HG02840 (cell line): Measurements from ENCODE around the gene FLT3.
"Not testable (repeated sequence)": the region's sequence is repeated elsewhere in the genome, so short reads cannot be mapped to it uniquely, and the experiment has no call there.

Source experiments
- ATAC-seq: cut with Tn5 transposase; IDR thresholded peaks from one replicate; pipeline ENCODE4 v1.9.1; 2021; ENCODE audit warnings: mild to moderate bottlenecking, moderate library complexity, moderate number of reproducible peaks; ENCODE audit not compliant: unreplicated experiment, low FRiP score

Gene FLT3

DNA sequence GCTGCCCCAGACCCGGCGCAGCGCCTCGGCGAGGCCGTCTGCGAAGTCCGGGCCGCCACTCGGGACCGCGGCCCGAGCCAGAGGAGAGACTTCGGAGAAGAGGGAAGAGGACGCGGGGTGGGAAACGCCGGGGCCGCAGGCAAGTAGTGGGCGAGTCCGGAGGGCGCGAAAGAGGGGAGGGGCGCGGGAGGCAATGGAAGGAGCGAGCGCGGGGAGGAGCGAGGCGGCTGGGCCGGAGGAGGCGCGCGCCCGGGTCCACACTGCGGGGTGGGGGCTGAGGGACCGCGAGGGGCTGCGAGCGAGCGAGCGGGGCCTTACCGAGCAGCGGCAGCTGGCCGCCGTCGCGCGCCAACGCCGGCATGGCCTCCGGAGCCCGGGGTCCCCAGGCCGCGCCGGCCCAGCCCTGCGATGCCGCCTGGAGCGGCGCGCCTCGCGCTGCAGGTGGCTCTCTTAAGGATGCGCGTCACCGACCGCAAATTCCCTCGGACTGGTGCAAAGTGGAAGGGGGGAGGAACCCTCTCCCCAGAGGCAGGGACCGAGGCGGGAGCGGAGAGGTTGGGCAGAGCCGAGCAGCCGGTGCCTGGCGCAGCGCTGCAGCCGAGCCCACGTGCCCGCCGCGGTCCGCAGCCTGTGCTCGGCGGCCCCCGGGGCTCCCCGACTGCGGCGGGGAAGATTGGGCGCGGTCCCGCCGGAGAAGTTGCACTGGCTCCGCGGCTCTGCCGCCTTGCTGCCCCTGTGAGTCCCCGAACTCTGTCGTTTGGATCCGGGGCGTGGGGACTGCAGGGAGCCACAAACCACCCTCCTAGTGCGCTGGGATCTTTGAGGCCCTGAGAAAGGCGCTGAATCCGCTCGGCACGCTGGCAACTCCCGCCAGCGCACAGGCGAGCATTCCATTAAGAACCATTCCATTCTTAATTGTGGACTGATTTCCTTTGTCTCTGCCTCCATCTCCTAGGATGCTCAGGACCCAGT, at the start of gene FLT3:
FLT3 (minus strand) TSS at position 427 of the 972 bp plus-strand sequence; CDS start at position 361, 66 bp downstream.
- ATAC-seq, result no peak

DNA sequence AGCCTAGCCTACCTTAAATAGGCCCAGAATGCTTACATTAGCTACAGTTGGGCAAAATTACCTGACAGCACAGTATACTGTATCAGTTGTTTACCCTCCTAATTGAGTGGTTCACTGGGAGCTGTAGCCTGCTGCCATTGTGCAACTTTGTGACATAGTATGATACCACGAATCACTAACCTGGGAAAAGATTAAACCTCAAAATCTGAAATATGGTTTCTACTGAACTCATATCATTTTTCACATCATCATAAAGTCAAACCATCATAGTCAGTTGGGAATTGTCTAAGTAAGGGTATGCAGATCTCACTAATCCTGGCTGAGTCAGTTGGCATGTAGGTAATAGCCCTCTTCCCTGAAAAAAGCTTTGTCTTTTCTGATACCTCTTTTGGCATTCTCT, 47.1 kb upstream of the FLT3 start:
- no peak for ATAC-seq

DNA sequence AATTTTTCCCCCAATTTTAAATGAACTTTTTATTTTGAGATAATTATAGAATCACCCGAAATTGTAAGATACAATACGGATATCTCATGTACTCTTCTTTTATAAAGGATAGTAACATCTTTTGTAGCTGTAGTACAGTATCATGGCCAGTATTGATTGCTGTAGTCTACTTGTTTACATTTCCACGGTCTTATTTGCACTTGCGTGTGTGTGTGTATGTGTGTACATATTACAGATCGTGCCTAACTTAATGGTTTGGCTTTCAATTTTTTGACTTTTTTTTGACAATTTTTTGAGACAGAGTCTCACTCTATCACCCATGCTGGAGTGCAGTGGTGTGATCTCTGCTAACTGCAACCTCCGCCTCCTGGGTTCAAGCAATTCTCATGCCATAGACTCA, 44.7 kb upstream of the FLT3 start:
- no peak for ATAC-seq

DNA sequence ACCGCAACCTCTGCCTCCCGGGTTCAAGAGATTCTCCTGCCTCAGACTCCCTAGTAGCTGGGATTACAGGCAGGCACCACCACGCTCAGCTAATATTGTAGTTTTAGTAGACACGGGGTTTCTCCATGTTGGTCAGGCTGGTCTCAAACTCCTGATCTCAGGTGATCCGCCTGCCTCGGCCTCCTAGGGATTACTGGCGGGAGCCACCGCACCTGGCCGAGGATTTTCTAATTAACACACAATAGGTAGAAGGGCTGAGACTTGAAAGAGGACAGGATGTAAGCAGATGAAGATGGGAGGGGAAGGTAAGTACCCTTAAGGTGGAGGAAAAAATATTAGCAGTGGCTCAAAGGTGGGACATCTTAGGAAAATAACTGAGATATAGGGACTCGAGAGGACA, 41.2 kb upstream of the FLT3 start:
- ATAC-seq, result not testable (repeated sequence)

DNA sequence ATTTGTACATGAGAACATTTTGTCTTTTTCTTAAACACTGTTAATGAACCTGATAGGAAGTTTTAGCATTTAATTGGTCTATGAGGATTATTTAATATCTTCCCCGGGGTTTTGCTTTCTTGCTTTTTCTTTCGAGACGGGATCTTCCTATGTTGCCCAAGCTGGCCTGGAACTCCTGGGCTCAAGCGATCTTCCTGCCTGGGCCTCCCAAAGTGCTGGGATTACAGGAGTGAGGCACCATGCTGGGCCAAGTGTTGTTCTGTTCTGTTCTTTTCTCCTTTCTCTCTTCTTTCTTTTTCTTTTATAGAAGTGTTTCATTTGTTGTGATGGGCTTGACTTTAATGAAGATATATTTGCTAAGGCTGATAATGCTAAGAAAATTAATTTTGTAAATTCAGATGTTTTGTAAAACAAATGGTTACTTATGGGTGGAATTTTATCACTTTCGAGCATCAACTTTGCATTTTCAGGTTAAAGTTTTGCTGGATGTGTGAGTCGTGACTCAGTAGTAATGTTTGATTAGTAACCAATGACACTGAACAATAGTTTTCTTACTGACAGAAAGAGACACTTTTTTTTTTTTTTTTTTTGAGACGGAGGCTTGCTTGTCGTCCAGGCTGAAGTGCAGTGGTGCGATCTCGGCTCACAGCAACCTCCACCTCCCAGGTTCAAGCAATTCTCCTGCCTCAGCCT, 40.2 kb upstream of the FLT3 start:
- no peak for ATAC-seq

DNA sequence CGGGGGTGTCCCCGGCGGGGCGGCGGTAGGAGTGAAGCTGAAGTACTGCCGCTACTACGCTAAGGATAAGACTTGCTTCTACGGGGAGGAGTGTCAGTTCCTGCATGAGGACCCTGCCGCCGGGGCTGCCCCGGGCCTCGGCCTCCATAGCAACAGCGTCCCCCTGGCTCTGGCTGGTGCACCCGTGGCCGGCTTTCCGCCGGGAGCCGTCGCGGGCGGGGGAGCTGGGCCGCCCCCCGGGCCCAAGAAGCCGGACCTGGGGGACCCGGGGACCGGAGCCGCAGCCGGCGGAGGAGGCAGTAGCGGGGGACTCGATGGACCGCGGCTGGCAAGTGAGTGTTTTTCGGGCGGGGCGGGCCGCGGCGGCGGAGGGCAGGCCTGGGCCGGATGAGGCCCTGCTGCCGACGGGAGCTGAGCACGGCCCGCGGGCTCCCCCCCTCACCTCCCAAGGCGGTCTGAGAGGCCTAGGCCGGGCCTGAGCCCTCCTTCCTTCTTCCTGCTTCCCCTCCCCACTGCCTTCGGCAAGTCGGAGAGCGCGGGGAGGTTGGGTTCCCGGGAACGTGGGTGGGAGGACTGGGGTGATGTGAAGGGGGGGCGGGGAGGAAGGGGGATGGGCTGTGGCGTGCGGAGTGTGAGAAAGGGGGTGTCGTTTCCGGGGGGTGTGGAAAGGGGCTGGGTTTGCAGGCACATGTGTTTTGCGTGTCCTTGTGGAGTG, 38.5 kb upstream of the FLT3 start:
- peak; percentile 39 for ATAC-seq

DNA sequence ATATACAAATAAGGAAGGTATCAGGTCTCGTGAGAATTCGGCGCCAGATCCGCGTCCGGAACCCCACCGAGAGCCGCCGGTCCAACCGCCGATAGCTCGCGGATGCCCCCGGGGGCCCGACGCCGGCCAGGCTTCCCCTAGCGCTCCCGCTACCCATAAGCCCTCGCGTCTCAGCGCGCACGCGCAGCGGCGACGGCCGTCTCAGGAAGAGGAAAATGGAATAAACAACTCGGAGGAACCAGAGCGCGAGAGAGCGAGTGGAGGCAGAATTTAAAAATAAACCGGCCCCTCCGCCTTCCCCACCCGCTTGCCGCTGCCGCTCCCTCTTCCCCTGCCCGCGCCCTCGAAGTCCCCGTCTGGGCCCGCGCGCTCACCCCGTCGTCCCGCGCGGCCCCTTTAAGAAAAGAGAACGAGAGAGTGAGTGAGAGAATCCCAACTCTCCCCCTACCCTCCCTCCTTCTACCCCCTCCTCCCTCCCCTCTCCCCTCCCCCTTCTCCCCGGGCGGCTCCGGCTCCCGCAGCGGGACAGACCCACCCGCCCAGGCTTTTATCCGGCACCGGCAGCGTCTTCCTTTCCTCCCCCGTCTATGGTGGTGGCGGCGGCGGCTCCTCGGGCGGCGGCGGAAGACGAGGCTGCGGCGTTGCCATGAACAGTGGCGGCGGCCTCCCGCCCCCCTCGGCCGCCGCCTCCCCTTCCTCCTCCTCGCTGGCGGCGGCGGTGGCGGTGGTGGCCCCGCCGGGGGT, 37.8 kb upstream of the FLT3 start, which contains the start of gene PAN3:
PAN3 (plus strand) TSS at position 534 of the 744 bp plus-strand sequence; CDS start at position 647, 113 bp downstream.
- peak; percentile 66 for ATAC-seq

DNA sequence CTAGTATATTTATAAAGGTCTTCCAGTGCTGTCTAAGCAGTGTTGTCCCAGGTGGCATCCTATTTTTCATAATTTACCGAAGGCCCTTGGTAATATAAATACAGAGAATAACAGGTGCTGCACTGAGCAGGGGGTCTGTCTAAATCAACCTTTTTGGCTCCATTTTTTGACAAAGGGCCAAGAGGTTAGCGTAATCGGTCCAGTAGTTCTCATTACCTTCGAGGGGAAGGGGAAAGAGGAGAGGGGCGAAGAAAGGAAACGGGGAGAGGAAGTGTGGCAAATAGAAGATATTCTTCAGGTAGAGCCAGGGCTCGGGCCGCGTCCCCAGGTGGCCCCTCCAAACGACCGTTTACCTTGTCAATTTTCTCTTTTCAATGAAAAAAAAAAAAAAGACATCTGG, 37.2 kb upstream of the FLT3 start:
- peak; percentile 8 for ATAC-seq

DNA sequence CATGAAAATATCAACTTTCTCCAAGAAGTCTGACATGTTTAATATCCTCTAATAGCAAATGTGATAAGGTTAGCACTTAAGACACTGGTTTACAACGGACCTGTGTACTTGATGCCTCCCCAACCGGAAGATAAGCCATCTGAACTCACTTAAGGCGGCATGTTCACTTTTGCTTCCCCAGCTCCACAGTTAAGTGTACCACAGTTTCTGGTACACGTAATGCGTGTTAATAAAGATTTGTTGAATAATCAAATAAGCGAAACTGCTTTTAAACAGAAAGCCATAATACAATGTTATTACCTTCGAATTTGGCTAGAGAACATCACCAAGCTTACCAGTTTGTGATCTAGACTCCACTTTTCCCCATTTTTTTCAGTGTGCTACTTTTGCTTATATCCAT, 36.5 kb upstream of the FLT3 start:
- no peak for ATAC-seq

DNA sequence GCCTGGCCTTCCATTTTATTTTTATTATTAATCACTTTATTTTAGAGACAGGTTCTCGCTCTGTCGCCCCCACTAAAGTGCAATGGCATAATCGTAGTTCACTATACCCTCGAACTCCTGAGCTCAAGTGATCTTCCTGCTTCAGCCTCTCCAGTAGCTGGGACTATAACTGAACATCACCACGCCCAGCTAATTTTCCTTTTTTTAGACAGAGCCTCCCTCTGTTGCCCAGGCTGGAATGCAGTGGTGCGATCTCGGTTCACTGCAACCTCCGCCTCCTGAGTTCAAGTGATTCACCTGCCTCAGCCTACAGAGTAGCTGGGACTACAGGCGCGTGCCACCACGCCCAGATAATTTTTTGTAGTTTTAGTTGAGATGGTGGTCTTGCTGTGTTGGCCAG, 31.3 kb upstream of the FLT3 start:
- no peak for ATAC-seq

DNA sequence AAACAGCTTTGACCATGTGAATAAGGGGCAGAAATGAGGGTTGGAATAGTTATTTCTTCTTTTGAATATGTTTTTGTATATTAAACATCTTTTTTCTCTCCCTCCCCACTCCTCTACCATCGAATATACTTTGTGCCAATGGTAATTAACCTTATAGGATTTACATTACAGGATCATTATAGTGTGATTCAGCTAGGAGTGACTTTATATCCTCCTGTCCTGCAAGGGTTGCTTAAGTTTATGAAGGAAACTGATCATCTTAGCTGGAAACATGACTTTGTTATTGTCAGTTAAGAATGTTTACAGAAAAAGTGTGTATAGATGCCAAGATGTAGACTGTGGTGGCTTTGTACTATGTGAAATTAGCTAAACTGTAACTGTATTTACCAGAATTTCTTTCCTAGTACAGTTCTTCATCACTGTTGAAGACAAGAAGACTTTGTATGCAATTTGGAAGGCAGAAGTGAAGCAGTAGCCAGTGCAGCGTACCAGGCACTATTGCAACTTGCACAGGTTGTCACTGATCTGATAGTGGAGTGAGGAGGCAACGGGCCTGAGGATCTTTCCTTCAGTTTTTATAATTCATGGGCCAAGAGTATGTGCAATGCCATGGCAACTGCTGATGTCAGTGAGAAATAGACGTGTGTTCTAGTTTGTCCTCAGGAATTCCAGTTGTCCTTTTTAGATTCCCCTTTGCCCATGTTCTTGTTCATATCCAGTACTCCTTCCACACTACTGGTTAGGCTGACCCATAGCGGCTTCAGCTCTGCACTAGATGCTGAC, 29.7 kb upstream of the FLT3 start:
- no peak for ATAC-seq

DNA sequence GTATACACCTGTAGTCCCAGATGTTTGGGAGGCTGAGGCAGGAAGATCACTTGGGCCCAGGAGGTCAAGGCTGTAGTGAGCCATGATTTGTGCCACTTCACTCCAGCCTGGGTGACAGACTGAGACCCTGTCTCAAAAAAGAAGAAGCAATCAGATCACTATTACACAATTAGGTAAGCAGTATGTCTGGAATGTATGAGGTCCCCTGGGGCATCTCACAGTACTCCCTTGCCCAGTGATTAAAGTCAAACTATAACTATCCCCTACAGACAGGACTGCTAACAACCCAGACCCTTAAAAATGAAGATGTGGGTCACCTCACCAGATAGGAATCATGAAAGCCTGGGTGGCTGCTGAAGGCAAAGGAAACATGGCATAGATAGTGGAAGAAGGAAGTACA, 28.6 kb upstream of the FLT3 start:
- ATAC-seq, result no peak

DNA sequence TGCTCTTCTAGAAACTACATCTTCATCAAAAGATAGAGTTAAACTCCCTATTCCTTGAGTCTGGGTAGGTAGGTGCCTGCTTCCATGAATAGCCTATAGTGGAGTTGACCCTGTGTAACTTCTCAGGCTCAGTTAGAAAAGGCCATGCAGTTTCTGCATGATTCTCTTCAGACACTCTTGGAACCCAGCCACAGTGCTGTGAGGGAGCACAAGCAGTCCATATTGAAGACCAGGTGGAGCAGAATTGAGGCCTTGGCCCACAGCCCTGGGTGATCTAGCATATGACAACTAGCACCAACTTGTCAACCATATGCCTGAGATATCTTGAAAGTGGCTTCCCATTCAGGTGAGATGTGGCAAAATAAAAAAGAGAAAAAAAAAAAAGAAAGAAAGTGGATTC, 27.7 kb upstream of the FLT3 start:
- ATAC-seq, result no peak

DNA sequence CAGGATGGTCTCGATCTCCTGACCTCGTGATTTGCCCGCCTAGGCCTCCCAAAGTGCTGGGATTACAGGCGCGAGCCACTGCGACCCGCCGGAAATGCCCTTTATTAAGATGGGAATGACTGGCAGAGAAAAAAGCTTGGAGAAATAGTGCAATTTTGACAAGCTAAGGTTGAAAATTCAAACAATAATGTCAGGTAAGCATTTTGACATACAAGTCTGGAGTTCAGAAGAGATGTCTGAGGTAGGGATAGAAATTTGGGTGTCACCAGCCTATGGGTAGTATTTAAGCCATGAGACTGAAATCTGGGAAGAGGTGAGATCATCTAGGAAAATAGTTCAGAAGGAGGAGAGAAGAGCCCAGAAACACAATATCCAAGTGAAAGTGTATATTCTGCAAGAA, 20.8 kb upstream of the FLT3 start:
- no peak for ATAC-seq

DNA sequence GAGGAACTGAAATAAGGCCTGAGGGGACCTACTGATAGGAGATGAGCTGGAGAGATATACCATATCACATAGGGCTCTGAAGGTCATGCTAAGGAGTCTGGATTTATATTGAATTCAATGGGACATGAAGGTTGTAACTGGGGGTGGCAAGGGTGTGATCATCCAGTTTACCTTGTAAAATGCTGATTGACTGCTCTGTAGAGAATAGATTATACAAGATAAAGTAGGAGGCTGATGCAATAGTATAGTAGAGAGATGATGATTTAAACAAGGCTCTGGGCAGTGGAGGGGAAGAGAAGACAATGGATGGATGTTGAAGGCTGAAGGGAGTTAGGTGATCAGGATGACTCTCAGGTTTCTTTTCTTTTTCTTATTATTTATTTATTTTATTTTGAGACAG, 19.9 kb upstream of the FLT3 start:
- no peak for ATAC-seq

DNA sequence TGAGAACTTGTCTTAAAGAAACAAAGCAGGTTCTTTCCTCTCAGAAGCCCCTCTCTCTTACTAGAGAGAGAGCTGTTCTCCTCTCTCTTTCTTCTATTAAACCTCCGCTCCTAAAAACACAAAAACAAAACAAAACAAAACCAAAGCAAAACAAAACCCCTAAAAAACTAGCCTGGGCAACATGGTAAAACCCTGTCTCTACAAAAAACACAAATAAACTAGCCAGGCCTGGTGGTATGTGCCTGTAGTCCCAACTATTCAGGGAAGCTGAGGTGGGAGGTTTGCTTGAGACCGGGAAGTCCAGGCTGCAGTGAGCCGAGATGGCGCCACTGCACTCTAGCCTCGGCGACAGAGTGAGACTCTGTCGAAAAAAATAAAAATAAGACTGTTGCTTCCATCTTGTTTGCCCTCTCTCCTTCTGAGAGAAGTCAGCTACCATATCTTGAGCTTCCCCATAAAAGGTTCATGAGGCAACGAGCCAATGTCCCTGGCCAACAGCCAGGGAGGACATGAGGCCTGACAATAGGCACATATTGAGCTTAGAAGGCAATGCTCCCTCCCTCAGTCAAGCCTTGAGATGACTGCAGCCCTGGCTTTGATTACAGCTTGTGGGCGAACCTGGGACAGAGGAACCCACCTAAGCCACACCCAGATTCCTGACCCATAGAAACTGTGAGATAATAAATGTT, 17.5 kb upstream of the FLT3 start:
- no peak for ATAC-seq

DNA sequence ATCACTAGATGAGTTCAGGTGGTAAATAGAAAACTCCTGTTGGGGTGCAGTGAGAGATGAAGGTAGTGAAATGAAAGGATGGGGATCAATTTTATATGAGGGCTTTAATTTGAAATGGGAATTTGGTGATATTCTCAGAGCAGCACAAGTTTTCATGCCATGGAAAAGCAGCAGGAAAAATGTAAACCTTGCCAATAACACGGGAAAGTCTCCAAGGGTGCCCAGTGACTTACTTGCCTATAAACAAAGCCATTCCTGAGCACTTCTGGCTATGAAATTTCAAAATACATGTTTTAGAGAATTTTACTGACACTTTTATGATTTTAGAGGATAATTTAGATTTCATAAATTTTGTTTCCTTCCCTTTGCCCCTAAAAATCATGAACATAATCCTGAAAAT, 16.4 kb upstream of the FLT3 start:
- no peak for ATAC-seq

DNA sequence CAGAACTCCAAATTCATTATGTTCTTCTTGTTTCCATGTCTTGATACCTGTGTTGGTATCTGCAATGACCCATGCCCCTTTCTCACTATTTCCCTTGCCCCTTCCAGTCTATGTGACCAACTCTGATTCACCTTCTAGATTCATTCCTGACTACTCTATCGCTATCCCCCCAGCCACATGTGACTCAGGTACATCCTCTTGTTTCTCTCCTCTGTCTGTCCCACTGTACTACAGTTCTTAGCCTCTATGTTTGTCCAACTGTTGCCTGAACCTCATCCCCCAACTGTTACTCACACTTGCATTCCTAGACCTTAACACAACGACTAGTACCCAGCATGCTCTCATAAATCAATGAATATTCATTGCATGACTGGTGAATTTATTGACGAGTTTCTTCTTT, 10.0 kb upstream of the FLT3 start:
- no peak for ATAC-seq

DNA sequence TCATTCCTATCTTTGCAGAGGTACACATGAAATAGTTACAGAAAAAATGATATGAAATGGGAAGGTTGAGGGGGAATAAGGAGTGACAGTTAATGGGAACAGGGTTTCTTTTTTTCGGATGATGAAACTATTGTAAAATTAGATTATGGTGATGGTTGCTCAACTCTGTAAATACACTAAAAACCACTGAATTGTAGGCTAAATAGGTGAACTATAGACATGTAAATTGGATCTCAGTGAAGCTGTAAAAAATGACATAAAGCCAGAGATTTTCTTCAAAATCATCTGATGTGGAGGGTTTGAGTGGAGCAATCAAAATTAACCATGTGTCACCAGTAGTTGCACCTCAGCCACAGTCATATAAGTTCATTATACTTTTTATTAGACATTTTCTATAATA, 6.6 kb upstream of the FLT3 start:
- ATAC-seq, result no peak
